Progenitor cell of endocrine pancreas (in vitro differentiated cells): Measurements from ENCODE around the gene WNK2. TPM values are rescaled to one million over a fixed set of nuclear protein-coding genes. Genes with fewer than 3 reads are reported as not detected.
A peak's percentile ranks its signal among the peaks of the same experiment; 100 is the strongest.

ENCODE experiments used
- DNase-seq: peaks from one replicate; pipeline ENCODE4 v3.0.0; 2021; ENCODE audit warnings: low spot score; ENCODE audit not compliant: unreplicated experiment
- H3K27ac Mint-ChIP-seq: 2 replicates; pipeline ENCODE4 v1.8.0; 2021; ENCODE audit warnings: mild to moderate bottlenecking, moderate library complexity, mixed read lengths
- H3K27me3 Mint-ChIP-seq: 2 replicates; pipeline ENCODE4 v1.8.0; 2021; ENCODE audit warnings: mixed read lengths
- H3K36me3 Mint-ChIP-seq: 2 replicates; pipeline ENCODE4 v1.8.0; 2022; ENCODE audit warnings: mixed read lengths; ENCODE audit not compliant: insufficient read depth
- H3K4me1 Mint-ChIP-seq: 2 replicates; pipeline ENCODE4 v1.8.0; 2021; ENCODE audit warnings: low read depth, mixed read lengths
- H3K4me3 Mint-ChIP-seq: 2 replicates; pipeline ENCODE4 v1.8.0; 2021; ENCODE audit warnings: low read depth, mild to moderate bottlenecking, moderate library complexity, mixed read lengths
- H3K9me3 Mint-ChIP-seq: 2 replicates; pipeline ENCODE4 v1.8.0; 2021; ENCODE audit warnings: low read depth, mixed read lengths
- total RNA-seq: library from RNA; stranded (reverse); gene quantifications from 2 replicates; pipeline ENCODE4 v1.2.1, GENCODE V29; 2021
- TF ChIP-seq, protein P1 (sequence below): fragments of 200-600 bp; sonication (generic); IDR thresholded peaks from one replicate; pipeline ENCODE4 v1.5.0; 2021; ENCODE audit warnings: antibody characterized with exemption, mild to moderate bottlenecking; ENCODE audit not compliant: unreplicated experiment

The WNK2 gene
- total RNA-seq, 1 donor from 2014 or later: 345 TPM

DNA sequence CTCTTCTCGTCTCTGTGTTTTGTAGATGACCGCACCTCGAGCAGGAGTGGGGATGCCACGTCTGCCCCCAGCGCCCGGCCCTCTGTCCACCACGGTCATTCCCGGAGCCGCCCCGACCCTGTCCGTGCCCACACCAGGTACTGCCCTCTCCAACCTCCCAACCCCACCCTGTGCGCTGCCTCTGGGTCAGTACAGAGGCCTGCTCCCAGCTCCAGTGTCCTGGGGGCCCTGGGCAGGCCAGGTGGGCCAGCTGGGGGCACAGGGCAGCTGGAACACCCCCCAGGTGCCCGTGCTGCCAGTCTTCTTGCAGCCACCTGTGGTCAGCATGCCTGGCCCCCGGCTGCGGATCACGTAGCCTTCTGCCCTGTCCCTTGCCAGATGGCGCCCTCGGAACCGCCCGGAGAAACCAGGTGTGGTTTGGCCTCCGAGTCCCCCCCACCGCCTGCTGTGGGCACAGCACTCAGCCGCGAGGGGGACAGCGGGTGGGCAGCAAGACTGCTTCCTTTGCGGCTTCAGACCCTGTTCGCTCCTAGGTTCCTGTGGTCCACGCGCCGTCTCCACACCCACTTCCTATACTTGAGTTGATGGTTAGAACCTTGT is 133.7 kb downstream of the WNK2 start:
- no peaks in the 10 kb centered on the region for H3K27me3 Mint-ChIP-seq
- H3K9me3 Mint-ChIP-seq: no peaks in the 10 kb centered on the region
- no peak overlapping the region for H3K27ac Mint-ChIP-seq
- no peak overlapping the region for H3K4me3 Mint-ChIP-seq
- DNase-seq: no peak
- TF ChIP-seq, protein P1, sequence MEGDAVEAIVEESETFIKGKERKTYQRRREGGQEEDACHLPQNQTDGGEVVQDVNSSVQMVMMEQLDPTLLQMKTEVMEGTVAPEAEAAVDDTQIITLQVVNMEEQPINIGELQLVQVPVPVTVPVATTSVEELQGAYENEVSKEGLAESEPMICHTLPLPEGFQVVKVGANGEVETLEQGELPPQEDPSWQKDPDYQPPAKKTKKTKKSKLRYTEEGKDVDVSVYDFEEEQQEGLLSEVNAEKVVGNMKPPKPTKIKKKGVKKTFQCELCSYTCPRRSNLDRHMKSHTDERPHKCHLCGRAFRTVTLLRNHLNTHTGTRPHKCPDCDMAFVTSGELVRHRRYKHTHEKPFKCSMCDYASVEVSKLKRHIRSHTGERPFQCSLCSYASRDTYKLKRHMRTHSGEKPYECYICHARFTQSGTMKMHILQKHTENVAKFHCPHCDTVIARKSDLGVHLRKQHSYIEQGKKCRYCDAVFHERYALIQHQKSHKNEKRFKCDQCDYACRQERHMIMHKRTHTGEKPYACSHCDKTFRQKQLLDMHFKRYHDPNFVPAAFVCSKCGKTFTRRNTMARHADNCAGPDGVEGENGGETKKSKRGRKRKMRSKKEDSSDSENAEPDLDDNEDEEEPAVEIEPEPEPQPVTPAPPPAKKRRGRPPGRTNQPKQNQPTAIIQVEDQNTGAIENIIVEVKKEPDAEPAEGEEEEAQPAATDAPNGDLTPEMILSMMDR: no peak
- H3K4me1 Mint-ChIP-seq: peaks cover 16% of the 10 kb centered on the region
- peaks cover 14% of the 10 kb centered on the region for H3K36me3 Mint-ChIP-seq

DNA sequence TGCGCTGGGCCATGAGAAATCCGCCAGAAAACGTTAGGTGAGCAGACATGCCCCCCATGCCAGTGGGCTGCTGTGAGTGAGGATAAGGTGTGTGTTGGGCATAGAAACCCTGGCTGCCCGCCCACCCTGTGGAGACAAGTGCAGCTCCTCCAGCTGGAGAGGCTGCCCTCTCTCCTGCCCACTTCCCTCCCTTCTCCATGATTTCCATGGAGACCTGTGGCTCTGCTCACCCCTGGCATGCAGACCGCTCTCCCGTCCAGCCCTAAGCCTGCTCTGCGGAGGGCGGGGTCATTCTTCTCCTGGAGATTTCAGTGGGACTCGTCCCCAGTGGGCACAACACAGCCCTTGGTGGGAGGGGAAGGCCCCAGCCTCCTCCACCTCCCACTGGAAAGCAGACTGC is 134.5 kb downstream of the WNK2 start:
- H3K4me1 Mint-ChIP-seq: peaks cover 10% of the 10 kb centered on the region
- DNase-seq: no peak
- H3K27me3 Mint-ChIP-seq: no peaks in the 10 kb centered on the region
- H3K9me3 Mint-ChIP-seq: no peaks in the 10 kb centered on the region
- TF ChIP-seq, protein P1: no peak
- H3K4me3 Mint-ChIP-seq: no peak overlapping the region
- peaks cover 12% of the 10 kb centered on the region for H3K36me3 Mint-ChIP-seq
- no peak overlapping the region for H3K27ac Mint-ChIP-seq

DNA sequence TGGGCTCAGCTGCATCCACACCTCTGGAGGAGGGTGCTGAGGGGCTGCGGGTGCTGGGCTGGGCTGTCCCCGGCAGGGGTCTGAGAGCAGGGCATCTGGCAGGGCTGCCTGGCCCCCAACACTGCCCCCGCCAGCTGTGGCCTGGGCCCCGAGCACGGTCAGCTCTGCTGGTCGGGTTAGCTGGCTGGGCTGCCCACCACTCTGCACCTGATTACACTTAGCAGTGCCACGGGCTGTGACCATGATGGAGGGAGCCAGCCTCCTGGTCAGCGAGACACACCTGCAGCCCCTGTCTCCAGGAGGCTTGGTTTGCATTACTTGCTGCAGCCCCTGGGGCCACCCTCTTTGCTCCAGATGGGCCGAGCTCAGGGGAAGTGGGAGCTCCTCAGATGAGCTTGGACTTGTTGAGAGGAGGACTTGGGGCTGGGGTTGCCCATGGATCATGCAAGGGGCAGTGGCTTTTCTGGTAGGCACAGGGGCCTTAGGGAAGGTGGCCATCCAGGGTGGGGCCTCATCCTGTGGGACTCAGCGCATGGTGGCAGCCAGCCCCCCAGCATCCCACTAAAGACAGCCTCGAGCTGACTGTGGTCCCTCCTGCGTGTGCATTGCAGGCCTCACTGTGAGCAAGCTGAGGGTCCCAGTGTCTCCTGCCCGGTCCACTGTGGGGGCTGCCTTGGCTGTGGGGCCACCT is 135.5 kb downstream of the WNK2 start:
- peaks cover 10% of the 10 kb centered on the region for H3K4me1 Mint-ChIP-seq
- peaks cover 12% of the 10 kb centered on the region for H3K36me3 Mint-ChIP-seq
- TF ChIP-seq, protein P1: no peak
- no peak for DNase-seq
- H3K27ac Mint-ChIP-seq: no peak overlapping the region
- H3K27me3 Mint-ChIP-seq: no peaks in the 10 kb centered on the region
- no peaks in the 10 kb centered on the region for H3K9me3 Mint-ChIP-seq
- no peak overlapping the region for H3K4me3 Mint-ChIP-seq

DNA sequence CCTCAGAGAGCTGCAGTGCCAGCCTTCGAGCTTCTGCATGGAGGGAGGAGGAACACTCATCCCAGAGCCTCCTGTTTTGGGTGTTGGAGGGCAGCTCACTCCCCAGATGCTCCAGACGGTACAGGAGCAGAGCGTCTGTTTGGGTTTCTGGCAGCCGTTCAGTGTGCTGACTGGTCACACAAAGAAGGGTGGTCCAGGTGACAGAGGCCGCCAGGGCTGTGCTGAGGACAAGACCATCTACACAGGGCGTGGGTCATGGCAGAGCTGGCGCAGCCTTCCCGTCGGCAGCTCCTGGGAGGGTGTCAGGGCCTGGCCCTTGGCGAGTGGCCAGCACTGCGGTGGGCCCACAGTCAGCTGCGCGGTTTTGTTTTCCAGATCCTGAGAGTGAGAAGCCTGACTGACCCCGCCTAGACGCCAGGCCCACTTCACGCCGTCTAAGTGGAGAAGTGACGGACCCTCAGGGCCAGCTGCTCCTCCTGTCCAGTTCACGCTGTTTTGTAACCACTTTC is 136.1 kb downstream of the WNK2 start:
- H3K27ac Mint-ChIP-seq: peak overlapping the region; percentile 33
- no peaks in the 10 kb centered on the region for H3K27me3 Mint-ChIP-seq
- TF ChIP-seq, protein P1: no peak
- H3K9me3 Mint-ChIP-seq: no peaks in the 10 kb centered on the region
- peaks cover 10% of the 10 kb centered on the region for H3K4me1 Mint-ChIP-seq
- no peak for DNase-seq
- no peak overlapping the region for H3K4me3 Mint-ChIP-seq
- peaks cover 11% of the 10 kb centered on the region for H3K36me3 Mint-ChIP-seq

DNA sequence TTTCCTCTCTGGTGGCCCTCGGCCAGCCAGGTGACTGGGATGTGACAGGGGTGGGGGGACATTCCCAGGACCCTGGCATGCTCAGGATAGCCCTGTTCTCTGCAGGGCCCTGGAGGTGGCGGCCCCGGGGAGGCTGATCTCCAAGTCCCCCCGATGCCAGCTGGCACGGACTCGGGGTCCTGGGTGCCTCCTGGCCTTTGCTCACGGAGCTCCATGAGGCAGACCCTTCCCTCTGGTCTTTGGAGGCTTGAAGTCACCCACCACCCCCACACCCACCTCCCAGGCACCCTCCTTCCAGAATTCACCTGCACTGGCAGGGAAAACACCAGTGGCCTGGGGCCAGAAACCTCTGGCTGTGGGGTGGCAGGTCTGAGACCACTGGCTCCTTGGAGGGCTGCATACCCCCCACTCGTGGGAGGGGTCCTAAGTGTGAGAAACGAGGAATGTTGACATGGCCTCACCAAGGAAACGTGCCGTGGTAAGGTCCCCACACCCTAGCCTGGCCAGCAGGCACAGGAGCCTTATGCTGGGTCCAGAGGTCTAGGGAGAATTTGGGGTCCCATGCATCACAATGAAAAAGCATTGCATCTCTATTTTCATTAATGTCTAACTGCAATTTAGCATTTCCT is 136.8 kb downstream of the WNK2 start:
- no peaks in the 10 kb centered on the region for H3K27me3 Mint-ChIP-seq
- H3K9me3 Mint-ChIP-seq: no peaks in the 10 kb centered on the region
- H3K4me3 Mint-ChIP-seq: no peak overlapping the region
- TF ChIP-seq, protein P1: no peak
- DNase-seq: no peak
- H3K36me3 Mint-ChIP-seq: peaks cover 9% of the 10 kb centered on the region
- H3K27ac Mint-ChIP-seq: no peak overlapping the region
- peaks cover 7% of the 10 kb centered on the region for H3K4me1 Mint-ChIP-seq
